Measurements from ENCODE around the gene PDE3B.

- TF ChIP-seq RAD21 (IDR thresholded peaks at IDR 0.05; ENCODE audit: low read length) = no peak
- TF ChIP-seq CTCF (conservative IDR thresholded peaks at IDR 0.05; ENCODE audit: low read depth, low read length) = no peak
- no peak for TF ChIP-seq POLR2A (IDR thresholded peaks at IDR 0.05; ENCODE audit: low read depth, low read length)
These were observed 6.5 kb downstream of the PDE3B start for GRCh38 chr11:14650064-14650463.

All from IMR-90 (cell line).